Inflammatory macrophage treated with lipopolysaccharide for 1 hour (primary cell): ENCODE measurements around the gene SYNGR1.
"Not testable (repeated sequence)": the region's sequence is repeated elsewhere in the genome, so short reads cannot be mapped to it uniquely, and the experiment has no call there.

Source experiments
- DNase-seq, 2 donors: peaks; one replicate each; pipeline ENCODE4 v3.0.0-alpha.2; 2020 to 2022

Gene SYNGR1

GRCh38 chr22:39352306-39352891 lies 2.6 kb downstream of the SYNGR1 start:
- DNase-seq = no peak

- peak in 1 of 2 donors; percentile 37 for DNase-seq
Measured at GRCh38 chr22:39353346-39353745, 3.6 kb downstream of the SYNGR1 start.

DNA sequence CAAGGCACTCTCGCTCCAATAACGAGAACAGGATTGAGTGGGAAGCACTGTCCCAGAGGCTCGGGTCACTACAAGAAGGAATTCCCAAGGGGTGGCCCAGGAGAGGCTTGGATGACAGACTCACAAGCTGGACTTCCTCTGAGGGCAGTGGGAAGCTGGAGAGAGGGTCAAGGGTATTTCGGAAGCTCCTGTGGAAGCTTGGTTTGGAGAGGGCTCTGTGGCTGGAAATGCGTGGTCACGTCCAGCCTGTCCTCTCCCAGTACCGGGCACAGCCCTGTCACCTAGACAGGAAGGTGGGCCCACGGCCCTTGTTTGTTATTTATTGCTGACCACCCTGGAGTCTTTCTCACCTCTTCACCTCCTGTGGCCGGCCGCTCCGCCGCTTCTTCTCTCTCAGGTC lies 5.3 kb downstream of the SYNGR1 start:
- DNase-seq = no peak

DNA sequence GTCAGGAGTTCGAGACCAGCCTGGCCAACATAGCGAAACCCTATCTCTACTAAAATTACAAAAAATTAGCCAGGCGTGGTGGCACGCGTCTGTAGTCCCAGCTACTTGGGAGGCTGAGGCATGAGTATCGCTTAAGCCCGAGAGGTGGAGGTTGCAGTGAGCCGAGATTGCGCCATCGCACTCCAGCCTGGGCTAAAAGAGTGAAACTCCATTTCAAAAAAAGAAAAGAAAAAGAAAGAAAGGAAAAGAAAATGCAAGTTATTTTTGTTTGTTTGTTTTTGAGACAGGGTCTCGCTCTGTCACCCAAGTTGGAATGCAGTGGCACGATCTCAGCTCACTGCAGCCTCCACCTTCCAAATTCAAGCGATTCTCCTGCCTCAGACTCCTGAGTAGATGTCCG lies 6.0 kb downstream of the SYNGR1 start:
- not testable (repeated sequence) for DNase-seq

GRCh38 chr22:39356464-39356863 lies 6.7 kb downstream of the SYNGR1 start:
- no peak for DNase-seq

DNA sequence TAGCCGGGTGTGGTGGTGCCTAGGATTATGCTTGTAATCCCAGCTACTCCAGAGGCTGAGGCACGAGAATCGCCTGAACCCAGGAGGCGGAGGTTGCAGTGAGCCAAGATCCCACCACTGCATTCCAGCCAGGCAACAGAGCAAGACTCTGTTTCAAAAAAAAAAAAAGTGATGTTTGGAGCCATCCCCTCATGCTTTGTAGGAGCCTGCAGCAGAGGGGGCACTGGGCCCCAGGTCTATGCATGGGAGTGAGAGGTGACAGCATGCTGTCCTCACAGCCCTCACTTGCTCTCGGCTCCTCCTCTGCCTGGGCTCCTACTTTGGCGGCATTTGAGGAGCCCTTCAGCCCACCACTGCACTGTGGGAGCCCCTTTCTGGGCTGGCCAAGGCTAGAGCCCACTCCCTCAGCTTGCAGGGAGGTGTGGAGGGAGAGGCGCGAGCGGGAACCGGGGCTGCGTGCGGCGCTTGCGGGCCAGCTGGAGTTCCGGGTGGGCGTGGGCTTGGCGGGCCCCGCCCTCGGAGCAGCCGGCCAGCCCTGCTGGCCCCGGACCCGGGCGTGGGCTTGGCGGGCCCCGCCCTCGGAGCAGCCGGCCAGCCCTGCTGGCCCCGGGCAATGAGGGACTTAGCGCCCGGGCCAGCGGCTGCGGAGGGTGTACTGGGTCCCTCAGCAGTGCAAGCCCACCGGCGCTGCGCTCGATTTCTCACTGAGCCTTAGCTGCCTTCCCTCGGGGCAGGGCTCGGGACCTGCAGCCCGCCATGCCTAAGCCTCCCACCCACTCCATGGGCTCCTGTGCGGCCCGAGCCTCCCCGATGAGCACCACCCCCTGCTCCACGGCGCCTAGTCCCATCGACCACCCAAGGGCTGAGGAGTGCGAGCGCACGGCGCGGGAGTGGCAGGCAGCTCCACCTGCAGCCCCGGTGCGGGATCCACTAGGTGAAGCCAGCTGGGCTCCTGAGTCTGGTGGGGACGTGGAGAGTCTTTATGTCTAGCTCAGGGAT lies 7.6 kb downstream of the SYNGR1 start:
- not testable (repeated sequence) for DNase-seq

GRCh38 chr22:39358197-39358596 lies 8.4 kb downstream of the SYNGR1 start:
- not testable (repeated sequence) for DNase-seq

GRCh38 chr22:39359659-39360195 lies 9.9 kb downstream of the SYNGR1 start:
- no peak for DNase-seq

GRCh38 chr22:39360242-39360641 lies 10.5 kb downstream of the SYNGR1 start:
- no peak for DNase-seq

DNA sequence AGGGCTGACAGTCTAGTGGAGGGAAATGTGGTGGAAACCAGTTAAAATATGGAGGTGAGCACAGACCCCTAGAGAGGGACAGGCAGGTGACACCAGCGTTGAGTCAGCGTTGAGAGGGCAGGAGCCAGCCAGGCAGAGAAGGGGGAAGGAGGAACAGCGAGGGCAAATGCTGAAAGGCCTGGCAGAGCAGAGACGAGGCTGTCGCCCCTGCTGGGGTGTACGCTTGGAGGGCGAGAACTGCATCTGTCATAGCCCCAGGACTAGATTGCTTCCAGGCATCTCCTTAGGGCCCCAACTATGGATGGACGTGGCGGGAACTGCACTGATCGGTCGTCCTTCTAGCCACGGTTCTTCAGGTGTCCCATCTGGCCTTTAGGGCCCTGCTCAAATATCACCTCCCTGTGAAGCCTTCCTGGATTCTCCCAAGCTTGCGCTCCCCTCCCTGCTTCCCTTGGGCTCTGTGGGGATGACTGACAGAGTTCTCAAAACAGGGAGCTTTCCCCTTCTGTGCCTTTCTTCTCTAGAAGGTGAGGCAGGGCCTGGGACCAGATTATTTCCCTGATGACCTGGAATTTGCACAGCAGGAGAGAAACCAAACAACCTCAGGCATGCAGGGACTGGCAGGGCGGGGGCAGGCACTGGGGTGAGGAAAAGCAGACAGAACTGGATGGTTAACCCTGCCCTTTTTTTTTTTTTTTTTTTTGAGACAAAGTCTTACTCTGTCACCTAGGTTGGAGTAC lies 11.1 kb downstream of the SYNGR1 start:
- no peak for DNase-seq

GRCh38 chr22:39361496-39361895 lies 11.7 kb downstream of the SYNGR1 start:
- no peak for DNase-seq

DNA sequence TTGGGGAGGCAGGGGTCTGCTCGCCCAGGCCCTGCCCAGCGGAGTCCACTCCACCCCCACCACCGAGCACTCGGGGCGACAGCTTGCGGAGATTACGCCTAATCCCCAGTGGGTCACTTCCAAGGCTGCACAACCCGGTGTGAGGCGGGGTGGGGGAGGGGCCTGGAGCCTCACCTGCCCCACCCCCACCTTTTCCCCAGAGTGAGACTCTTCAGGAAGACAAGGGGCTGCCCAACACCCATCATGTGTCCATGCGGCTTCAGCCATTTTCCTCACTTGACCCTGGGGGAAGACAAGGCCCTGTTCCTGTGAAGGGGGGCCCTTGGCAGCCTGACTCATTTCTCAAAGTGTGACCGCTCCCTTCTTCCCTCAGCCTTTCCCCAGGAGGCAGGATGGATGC lies 12.5 kb downstream of the SYNGR1 start:
- DNase-seq = no peak

DNA sequence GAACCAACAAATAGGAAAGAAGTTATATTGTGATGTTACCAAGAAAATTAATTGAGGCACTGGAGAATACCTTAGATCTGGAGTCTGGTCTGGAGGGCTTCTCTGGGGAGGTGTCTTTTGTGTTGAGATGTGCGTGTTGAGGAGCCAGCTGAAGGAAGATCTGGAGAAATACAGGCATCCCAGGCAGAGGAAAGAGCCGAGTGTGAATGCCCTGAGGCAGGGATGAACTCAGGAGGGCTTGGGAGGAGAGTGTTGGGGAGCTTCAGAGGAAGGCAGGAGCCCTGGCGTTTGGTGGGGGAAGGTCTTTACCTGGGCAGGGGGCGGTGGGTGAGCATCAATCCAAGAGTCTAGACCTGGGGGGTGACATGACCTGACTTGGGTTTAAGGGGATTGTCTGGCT lies 13.1 kb downstream of the SYNGR1 start:
- no peak for DNase-seq

- no peak for DNase-seq
Measured at GRCh38 chr22:39363751-39364515, 14.1 kb downstream of the SYNGR1 start.

- no peak for DNase-seq
Measured at GRCh38 chr22:39364714-39365491, 15.1 kb downstream of the SYNGR1 start.

DNA sequence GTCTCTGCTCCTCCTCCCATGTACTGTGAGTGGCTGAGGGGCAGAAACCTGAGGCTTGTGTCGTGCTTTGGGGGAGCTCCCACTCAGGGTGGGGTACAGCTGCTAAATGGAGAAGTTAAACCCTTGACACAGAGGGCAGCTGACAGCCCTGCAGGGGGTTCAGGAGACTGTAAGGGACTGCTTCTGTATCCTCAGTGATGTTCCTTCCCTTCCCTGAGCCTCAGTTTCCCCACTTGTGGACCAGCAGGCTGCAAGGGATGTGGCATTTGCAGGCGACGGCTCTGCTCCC lies 15.6 kb downstream of the SYNGR1 start:
- no peak for DNase-seq

- no peak for DNase-seq
Measured at GRCh38 chr22:39367035-39367434, 17.2 kb downstream of the SYNGR1 start.

DNA sequence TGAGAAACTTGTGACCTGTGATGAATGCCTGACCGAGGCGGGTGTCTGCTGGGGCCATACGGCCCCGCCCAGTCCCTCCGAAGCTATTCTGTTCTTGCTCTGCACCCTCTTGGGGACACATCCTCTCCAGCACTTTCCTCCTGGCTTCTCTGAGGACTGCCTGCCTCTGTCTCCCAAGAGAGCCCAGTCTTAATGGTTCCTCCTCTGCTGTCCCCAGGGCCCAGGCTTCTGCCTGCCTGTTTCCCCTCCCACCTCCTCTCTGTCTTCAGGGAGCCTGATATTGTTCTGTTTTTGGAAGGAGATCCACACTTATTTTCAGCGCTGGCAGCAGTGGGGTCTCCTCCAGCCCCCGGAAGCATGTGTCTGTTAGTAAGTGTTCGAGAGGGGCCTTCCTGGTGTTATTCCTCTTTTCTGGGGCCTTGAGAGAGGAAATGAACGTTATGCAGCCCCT lies 18.7 kb downstream of the SYNGR1 start:
- peak; percentile 21 to 46 for DNase-seq

DNA sequence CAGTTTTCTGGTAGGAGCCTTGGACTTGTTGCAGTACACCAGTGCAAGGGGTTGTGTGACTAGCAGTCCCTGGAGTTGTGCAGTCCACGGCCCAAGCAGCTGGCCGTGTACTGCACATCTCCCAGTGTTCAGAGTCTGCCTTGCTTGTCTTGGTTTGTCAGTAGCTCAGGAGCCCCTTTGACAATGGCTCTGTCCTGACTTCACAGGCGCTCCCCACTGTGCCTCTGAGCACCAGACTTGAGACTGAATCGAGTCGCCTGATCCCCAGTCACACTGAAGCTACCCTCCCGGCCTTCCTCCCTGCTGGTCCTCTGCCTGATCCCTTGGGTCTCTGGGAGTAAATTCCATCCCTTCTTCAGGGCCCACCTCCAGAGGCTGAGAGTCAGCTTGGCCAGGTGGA lies 19.4 kb downstream of the SYNGR1 start:
- no peak for DNase-seq

DNA sequence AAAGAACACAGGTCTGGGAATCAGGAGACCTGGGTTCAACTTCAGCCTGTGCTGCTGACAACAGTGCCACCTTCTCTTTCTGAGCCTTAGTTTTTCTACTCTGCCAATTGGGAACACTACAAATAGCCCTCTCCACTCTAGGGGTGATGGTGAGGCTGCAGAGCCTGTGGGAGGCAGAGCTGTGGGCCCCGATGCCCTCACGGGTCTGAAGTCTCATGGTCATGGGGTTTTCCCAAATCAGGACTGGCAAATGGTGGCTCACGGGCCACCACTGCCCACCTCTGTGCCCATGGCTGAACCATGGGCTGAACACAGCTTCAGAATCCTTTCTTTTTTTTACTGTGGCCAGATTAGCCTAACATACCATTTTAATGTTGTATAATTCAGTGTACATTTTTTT lies 19.8 kb downstream of the SYNGR1 start:
- peak in 1 of 2 donors; percentile 75 for DNase-seq

DNA sequence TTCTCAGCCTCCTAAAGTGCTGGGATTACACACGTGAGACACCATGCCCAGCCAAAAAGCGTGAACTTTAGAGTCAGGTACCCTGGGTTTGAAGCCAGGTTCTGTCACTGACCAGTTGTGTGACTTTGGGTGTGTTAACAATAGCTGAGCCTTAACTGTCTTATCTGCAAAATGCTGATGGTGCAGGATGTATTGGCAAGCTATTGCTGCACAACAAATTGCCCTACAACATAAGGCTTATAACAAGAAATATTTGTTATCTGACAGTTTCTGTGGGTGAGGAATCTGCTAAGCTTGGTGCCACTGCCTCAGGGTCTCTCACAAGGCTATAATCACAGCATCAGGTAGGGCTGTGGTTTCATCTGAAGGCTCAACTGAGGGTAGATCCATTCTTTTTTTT lies 21.9 kb downstream of the SYNGR1 start:
- no peak for DNase-seq

DNA sequence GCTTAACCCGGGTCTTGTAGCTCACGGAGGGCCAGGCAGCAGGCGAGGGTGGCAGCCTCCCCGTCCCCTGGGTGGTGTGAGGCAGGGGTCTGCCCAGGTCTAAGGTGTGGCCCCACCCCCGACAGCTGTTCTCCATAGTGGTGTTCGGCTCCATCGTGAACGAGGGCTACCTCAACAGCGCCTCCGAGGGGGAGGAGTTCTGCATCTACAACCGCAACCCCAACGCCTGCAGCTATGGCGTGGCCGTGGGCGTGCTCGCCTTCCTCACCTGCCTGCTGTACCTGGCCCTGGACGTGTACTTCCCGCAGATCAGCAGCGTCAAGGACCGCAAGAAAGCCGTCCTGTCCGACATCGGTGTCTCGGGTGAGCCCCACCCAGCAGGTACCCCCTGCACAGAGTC lies 24.4 kb downstream of the SYNGR1 start:
- DNase-seq = no peak
